ENCODE measurements around the gene GPR132. TPM values are rescaled to one million over a fixed set of nuclear protein-coding genes. Genes with fewer than 3 reads are reported as not detected.
"Not testable (repeated sequence)": the region's sequence is repeated elsewhere in the genome, so short reads cannot be mapped to it uniquely, and the experiment has no call there.

Gene GPR132
- total RNA-seq, 1 donor from 2014 or later = 0.29 TPM

GRCh38 chr14:105064001-105064400 lies 1.2 kb downstream of the GPR132 start:
- no peak overlapping the region for H3K4me3 ChIP-seq (ENCODE audit: low read depth, low read length)
- no peak for TF ChIP-seq CTCF (conservative IDR thresholded peaks at IDR 0.05; ENCODE audit: low read depth, low read length)
- no peak for DNase-seq (ENCODE audit: low read depth)

GRCh38 chr14:105063506-105063905 lies 1.7 kb downstream of the GPR132 start:
- DNase-seq (ENCODE audit: low read depth) = not testable (repeated sequence)

GRCh38 chr14:105063056-105063455 lies 2.2 kb downstream of the GPR132 start:
- no peak overlapping the region for H3K4me3 ChIP-seq (ENCODE audit: low read depth, low read length)
- DNase-seq (ENCODE audit: low read depth) = no peak
- no peak for TF ChIP-seq CTCF (conservative IDR thresholded peaks at IDR 0.05; ENCODE audit: low read depth, low read length)

More at GRCh38 chr14:105063506-105063905, 1.7 kb downstream of the GPR132 start:
- not testable (repeated sequence) for H3K4me3 ChIP-seq (ENCODE audit: low read depth, low read length)

- DNase-seq (ENCODE audit: low read depth) = no peak
- no peak for TF ChIP-seq CTCF (conservative IDR thresholded peaks at IDR 0.05; ENCODE audit: low read depth, low read length)
- no peak overlapping the region for H3K4me3 ChIP-seq (ENCODE audit: low read depth, low read length)
Observed at GRCh38 chr14:105062048-105062433, 3.2 kb downstream of the GPR132 start.

GRCh38 chr14:105061428-105062047 lies 3.7 kb downstream of the GPR132 start:
- no peak for TF ChIP-seq CTCF (conservative IDR thresholded peaks at IDR 0.05; ENCODE audit: low read depth, low read length)
- H3K4me3 ChIP-seq (ENCODE audit: low read depth, low read length) = no peak overlapping the region

GRCh38 chr14:105060751-105061427 lies 4.3 kb downstream of the GPR132 start:
- no peak overlapping the region for H3K4me3 ChIP-seq (ENCODE audit: low read depth, low read length)
- TF ChIP-seq CTCF (conservative IDR thresholded peaks at IDR 0.05; ENCODE audit: low read depth, low read length) = no peak
- no peak for DNase-seq (ENCODE audit: low read depth)

More at GRCh38 chr14:105061428-105062047, 3.7 kb downstream of the GPR132 start:
- no peak for DNase-seq (ENCODE audit: low read depth)

- no peak for TF ChIP-seq CTCF (conservative IDR thresholded peaks at IDR 0.05; ENCODE audit: low read depth, low read length)
- H3K4me3 ChIP-seq (ENCODE audit: low read depth, low read length) = no peak overlapping the region
Observed at GRCh38 chr14:105059925-105060565, 5.2 kb downstream of the GPR132 start.

More at GRCh38 chr14:105059925-105060565, 5.2 kb downstream of the GPR132 start:
- DNase-seq (ENCODE audit: low read depth) = no peak

All from epithelial cell of proximal tubule (primary cell).